DLD1 (cell line): ENCODE measurements around the gene SHC3.

Experiments
- in situ Hi-C: cut with HindIII; loops from 2 replicates; pipeline ENCODE4 v1.10.0; 2017; ENCODE audit warnings: low sequenced_read_pairs

The SHC3 gene

DNA sequence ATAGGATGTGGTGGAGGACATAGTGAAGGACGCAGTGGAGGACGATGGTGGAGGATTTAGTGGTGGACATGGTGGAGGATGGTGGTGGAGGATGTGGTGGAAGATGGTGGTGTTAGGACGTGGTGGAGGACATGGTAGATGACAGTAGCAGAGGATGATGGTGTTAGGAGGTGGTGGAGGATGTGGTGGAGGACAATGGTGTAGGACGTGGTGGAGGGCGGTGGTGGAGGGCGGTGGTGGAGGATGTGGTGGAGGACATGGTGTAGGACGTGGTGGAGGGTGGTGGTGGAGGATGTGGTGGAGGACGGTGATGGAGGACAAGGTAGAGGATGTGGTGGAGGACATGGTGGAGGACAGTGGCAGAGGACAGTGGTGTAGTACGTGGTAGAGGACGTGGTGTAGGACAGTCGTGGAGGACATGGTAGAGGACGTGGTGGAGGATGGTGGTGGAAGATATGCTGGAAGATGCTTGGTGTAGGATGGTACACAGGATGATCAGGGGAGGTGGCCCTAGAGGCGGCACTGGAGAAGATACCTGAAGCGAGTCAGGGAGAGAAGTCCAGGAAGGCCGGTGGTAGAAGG is 118.6 kb downstream of the SHC3 start:
- in situ Hi-C loops = no loop called here

DNA sequence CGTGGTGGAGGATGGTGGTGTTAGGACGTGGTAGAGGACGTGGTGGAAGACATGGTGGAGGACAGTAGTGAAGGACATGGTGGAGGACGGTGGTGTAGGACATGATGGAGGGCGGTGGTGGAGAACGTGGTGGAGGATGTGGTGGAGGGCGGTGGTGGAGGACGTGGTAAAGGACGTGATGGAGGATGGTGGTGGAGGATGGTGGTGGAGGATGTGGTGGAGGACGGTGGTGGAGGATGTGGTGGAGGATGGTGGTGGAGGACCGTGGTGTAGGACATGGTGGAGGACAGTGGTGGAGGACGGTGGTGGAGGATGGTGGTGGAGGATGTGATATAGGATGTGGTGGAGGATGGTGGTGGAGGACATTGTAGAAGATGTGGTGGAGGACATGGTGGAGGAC is 119.7 kb downstream of the SHC3 start:
- in situ Hi-C loops = no loop called here

DNA sequence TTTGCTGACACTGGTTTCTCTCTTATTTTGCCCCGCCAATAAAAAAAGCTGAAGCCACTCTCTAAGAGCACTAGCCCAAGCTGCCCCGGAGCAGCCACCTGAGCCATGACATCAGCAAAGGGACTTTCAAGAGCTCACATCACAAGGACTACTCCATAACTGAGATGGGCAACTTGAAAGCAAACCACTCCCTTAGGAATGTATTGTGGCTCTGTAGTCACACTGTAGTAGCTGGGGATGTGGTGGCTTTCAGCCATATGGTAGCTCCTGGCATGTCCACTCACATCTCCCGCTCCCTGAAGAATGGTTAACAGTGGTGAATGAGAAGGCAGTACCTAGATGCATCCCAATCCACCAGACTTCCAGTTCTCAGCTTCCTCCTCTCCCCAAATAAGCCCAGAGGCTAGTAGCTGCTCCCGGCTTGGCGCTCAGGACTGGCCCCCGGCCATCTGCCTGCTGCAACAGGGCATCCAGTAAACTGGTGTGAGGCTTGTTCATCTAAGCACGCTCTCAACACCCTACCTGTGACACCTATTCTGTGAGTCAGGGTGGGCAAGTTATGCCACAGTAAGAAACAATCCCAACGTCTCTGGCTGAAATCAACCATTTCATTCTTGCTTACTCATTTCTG is 123.6 kb downstream of the SHC3 start:
- in situ Hi-C loops = no loop called here

DNA sequence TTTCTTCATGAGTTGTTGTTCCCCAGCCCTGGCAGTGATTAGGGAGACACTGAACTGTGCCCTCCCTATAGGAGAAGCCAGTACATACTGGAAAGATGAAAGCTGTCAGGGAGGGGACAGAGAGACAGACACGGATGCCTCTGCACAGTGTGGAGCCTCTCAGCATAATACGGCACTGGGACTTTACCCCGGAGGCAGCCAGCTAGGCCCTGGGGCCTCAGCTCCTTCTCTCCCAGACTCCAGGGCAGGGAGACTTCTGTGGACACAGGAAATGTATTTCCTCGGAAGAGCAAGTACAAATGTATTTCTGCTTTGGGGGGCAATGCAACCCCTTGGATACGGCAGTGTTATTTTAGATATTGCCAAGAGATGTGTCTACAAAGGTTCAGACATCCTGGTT is 125.3 kb downstream of the SHC3 start:
- in situ Hi-C loops = no loop called here

DNA sequence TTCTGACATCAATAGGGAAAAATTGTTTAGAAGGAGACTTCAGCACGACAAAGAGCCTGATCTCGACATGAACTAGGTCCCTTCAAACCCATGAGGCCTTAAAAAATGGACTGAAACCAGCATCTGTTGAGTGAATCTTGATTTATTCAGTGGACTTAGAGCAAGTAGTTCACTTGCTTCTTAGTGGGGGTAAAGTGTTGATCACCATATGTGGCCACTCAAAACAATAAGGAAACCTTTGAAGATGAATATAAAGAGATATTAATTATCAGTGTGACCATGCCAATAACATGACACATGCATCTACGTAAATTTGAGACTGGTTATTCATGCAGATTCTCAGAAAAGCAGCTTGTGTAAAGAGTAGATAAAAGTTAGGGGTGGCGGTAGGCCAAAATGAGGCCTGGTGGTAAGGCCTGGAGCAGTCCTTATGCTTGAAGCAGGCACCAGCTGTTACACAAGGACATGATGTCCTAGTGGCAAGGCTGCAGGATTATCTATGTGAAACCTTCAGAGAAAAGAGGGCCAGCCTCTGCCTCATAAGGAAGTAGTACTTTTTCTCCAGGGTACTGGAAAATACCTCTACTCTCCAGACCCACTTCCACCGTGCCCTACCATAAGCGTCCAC is 126.0 kb downstream of the SHC3 start:
- in situ Hi-C loops = no loop called here

DNA sequence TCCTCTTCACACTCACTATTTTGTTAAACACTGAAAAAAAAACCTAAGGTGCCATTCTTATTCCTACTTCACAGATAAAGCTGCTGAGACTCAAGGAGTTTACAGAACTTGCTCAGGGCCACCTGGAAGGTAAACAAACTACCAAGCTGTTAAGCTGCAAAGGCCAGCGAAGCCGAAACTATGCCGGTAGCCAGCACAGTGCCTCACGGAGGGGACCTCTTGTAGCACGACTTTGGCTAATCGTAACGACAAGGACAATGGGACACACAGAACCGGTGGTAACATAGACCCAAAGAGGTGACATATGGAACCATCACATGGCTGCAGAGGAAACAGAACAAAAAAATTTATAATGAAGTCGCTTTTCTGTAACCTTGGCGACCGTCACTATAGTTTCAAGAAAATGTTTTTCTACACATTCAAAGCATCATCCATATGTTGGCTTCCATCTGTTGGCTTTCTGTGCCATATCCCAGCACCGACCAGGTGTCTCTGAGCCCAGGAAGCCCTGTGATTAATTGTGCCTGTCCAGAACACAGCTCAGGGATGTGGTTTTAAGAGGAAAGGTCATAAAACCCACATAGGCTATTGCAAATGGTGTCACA is 127.1 kb downstream of the SHC3 start:
- in situ Hi-C loops = no loop called here

DNA sequence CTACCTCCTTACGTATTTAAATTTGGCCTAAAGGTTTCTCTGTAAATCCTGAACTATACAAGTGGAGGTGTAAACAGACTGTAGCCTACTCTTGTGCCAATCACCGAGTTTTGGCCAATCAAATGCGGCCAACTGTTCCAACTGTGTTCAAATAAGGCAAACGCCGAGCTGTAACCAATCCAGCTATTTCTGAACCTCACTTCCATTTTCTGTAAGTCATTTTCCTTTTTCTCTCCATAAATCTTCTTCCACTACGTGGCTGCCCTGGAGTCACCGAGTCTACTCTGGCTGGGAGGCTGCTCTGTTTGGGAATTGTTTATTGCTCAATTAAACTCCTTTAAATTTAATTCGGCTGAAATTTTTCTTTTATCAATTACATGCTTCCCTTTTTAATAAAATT is 129.0 kb downstream of the SHC3 start:
- in situ Hi-C loops = no loop called here

DNA sequence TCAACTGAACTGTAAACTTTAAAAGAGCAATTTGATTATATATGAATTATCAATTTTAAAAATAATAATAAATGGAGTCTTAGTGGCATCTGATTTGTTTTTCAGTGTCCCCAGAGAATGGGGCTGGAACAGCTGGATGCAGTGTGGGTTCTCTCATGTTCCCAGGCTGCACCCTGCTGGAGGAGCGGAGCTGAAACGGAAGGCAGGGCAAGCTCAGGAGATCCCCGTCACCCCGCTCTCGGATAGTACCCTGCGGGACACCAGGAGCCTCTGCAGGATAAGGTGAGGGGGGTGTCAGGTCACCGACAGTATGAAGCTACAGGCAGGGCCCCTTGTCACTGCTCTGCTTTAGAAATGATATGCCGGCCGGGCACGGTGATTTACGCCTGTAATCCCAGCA is 130.0 kb downstream of the SHC3 start:
- in situ Hi-C loops = no loop called here

DNA sequence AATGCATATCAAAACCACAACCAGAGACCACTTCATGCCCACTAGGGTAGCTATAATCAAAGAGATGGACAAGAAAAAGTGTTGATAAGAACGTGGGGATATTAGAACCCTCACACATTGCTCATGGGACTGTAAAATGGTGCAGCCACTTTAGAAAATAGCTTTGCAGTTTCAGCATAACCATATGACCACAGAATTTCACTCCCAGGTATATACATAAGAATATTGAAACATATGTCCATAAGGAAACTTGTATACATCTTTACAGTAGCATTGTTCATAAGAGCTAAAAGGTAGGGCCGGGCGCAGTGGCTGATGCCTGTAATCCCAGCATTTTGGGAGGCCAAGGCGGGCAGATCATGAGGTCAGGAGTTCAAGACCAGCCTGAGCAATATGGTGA is 131.0 kb downstream of the SHC3 start:
- in situ Hi-C loops = no loop called here

DNA sequence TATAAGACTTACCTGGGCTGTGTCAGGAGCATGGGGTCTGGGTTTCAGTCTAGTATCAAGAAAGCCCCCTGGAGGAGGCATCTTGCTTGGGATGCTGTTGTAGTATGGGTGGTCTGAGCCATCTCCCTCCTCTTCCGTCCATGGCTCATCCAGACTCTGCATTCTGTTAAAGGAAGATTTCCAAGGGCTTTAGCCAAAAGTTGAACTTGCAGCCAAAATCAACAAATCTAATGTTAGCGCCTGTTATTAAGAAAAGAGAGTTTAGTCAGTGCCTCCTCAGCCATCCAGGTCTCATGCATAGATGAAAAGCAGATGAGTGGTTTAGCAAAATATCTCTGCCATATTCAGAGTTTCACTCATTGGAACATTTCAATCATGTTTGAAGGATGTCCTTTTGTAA is 131.8 kb downstream of the SHC3 start:
- in situ Hi-C loops = no loop called here

DNA sequence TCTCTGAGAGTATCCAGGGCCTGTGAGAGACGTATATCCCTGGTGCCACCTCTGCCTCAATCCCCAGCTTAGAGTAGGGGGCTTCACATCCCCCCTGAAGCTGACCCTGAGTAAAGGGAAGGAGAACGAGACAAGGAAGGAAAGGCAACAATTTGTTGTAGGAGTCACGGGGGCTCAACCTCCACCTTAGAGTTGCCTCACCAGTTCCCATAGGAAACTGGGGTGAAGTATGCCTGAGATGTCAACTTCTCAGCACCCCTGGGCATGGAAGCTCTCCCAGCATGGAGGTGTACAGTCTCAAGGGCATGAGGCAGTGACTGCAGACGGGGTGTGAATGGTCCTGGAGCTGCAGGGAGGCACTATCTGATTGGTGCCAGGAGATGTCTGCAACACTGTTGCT is 133.7 kb downstream of the SHC3 start:
- in situ Hi-C loops = no loop called here

DNA sequence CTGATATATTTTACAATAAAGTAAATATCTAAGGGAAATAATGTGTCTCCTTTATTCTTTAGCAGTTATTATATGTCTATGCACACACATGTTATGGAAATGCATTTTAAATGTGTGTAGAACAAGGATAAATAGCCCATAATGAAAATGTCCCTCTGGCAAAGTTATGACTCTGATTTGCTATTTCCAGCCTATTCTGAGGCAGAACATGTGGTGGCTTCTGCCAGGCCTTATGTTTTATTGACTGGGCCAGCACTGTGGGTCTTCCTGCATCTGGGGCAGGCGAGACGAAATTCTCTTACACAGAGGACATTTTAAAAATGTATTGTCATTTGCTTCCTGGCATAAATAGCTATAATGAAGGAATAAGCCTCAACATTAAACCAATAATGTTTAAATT is 134.5 kb downstream of the SHC3 start:
- in situ Hi-C loops = no loop called here

DNA sequence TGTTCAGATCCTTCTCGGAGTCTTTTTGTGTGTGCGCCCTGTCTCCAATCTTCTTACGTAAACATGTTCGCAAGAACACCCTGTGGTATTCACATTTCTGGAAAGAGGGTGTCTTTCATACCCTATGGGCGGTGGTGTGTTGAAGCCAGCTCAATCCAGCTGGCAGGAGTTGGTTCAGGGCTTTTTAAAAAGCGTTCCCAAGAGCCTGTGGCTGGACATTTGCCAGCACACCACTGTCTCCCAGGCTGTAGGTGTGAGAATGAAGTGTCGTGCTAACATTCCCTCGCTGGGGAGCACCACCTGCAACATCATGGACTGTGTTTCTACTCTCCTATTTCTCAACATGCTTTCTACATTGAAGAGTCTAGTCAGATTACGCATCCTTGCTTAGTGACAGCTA is 135.6 kb downstream of the SHC3 start:
- in situ Hi-C loops = no loop called here

DNA sequence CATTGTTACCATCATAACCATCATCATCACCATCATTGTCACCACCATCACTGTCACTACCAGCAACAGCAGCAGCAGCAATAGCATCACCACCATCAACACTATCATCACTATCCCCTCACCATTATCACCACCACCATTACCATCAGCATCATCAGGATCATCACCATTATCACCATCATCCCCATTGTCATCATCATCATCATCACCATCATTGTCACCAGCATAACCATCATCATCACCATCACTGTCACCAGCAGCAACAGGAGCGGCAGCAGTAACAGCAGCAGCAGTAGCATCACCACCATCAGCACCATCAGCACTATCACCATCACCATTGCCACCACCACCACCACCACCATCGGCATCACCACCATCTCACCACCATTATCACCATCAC is 139.0 kb downstream of the SHC3 start:
- in situ Hi-C loops = no loop called here

DNA sequence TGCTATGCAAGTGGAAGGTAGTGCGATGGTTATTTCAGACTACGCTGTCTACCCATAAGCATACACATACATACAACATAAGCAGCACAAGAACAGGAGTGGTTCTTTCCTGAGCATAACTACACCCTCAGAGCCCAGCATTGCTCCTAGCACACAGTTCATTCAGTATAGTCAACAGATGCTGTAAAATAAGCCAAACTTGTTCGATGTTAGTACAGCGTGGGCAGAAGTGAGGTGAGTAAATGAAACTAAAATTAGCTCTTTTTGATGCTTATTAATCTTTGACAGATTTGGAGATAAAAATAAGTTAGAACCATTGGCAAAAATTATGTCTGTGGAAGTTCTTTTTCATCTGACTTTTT is 139.5 kb downstream of the SHC3 start:
- in situ Hi-C loops = no loop called here

DNA sequence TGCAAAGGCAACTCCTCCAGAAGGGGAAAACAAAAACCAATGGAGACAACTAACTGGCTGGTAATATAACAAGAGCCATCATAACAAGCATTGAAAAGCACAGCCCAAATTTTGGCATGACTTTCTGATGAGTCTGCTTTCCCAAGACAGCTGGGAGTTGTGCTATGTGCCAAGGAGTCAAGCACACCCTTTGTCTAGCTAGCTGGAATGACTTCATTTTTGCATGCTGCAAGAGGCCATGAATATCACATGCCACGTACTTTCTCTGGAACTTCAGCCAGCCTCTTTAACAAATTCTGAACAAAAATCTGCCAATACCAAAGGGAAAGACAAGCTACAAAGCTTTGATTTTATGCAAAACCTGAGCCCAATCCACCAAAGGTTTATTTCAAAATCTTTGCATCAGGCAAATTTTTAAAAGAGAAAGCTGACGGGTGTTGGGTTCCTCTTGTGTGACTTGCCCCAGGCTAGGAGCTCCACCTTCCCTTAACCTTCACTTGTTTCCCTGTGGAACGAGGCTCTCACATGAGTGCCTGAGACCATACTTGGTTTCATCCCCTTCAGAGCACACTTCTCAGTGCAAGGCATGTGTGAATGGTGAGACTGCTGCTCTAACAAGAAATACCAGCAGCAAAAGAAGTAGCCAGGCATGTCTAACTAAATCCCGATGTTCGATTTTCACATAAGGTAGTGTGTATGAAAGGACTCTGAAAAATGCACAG is 140.1 kb downstream of the SHC3 start:
- in situ Hi-C loops = no loop called here

DNA sequence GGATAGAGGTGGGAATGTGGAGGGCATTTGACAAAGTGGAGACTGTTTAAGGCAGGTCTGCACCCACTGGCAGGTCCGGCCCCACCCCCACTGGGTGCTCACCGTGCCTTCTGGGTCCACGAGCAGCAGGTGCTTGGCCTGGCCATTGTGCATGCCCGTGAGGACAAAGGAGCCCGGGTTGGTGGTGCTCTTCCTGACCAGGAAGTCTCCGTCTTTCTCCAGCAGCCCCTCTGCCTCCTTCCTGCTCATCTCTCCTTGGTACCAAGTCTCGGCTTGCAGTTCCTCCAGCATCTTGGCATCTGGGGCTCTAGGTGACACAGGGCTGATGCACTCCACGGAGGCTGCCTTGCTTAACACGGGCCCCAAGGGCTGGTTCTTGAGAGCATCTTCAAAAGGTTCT is 140.7 kb downstream of the SHC3 start:
- in situ Hi-C loops = no loop called here

DNA sequence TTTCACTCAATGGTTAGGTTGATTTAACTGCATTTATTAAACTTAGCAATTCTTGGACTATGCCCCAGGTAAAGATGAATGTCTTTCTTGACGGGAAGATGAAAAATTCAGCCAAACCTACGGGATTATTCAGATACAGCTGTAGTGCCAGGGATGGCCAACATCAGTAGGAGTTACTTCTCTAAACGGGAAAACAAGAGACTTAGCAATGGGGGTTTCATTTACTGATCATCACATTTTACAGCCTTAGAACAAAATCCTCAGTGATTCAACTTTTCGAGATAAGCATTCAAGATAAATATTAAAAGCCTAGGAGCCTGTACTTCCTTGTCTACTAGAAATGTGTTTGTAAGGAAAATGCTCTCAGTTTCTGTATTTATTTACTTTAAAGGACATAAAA is 141.3 kb downstream of the SHC3 start:
- in situ Hi-C loops = no loop called here

DNA sequence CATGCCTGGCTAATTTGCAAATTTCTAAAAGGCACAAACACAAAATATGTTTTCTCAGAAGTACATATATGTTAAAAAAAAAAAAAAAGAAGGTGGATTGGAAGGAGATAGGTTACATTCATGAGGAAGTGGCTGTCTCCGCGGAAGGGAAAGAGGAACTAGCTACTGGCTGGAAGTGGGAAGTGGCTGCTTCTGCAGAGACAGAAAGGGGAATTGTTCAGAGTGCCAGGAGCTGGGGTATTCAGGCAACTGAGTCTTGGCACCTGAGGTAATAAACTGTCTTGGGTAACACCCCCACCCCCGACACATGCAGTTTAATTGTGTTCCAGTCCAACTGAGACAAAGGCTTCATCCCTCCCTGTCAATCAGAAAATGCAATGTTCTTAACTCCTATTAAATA is 141.7 kb downstream of the SHC3 start:
- in situ Hi-C loops = no loop called here

DNA sequence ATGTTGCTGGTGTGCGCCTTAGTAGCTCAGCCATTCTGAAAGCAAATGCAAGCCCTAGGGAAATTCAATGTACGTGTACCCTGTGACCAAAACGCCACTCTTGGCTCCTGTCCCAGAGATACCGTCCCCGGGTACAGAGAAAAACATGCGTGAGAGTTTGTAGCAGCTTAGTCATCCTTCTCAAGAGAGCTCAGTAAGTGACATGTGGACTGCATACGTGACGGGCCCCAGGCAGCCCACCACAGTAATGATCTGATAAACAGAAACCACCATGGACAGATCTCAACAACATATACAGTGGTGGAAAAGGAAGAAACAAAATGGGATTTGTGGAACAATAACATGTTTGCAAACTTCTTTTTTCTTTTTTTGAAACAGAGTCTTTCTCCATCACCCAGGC is 142.2 kb downstream of the SHC3 start:
- in situ Hi-C loops = no loop called here

DNA sequence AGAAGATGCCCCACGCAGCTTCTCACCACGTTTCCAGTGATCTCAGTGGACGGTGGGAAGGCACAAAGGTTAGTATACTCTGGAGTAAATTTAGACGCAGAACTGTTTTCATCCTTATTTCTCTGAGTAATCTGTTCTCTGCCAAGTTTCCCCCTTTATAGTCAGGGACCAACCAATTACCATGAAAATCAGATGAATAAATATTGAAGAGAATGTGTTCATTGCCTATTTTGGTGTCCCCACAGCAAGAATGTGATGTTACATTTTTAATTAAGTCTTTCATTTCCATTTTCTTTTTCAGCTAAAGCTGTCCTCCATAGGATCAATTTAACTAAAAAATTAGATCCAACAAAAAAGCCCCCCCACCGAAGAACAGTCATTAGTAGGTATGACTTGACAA is 146.0 kb downstream of the SHC3 start:
- in situ Hi-C loops = no loop called here

DNA sequence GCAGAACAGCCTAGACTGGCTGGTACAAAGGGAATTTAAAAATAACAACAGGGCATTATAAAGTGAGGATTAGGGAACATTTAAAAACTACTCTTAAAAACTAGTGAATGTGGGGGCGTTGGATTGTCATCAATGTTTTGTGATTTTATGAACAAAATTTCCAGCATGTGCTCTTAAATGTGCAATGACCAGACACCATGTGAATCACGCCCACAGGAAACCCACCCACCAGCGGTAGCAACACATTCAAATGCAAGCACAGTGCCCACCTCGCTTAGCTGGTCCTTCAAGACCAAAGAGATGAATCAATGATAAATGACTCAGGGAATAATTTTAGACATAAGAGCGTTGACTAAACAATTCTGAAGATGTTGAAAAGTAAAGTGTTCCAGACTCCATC is 146.4 kb downstream of the SHC3 start:
- in situ Hi-C loops = no loop called here
